Kidney glomerular epithelial cell (primary cell): Measurements from ENCODE around the gene CDC6.
"Not testable (repeated sequence)": the region's sequence is repeated elsewhere in the genome, so short reads cannot be mapped to it uniquely, and the experiment has no call there.

Experiments used
- DNase-seq: peaks from one replicate; lab custom pipeline; 2025; lab: John Stamatoyannopoulos, UW

Gene CDC6

GRCh38 chr17:40290629-40291280, 3.1 kb downstream of the CDC6 start:
- peak; percentile 67 for DNase-seq

GRCh38 chr17:40291281-40291664, 3.6 kb downstream of the CDC6 start:
- no peak for DNase-seq

- no peak for DNase-seq
Observed at GRCh38 chr17:40293363-40293762, 5.7 kb downstream of the CDC6 start.

- DNase-seq: no peak
Observed at GRCh38 chr17:40295488-40296436, 8.1 kb downstream of the CDC6 start.

GRCh38 chr17:40297511-40297910, 9.8 kb downstream of the CDC6 start:
- DNase-seq: no peak

GRCh38 chr17:40298726-40299125, 11.0 kb downstream of the CDC6 start:
- no peak for DNase-seq

GRCh38 chr17:40299159-40299757, 11.6 kb downstream of the CDC6 start:
- not testable (repeated sequence) for DNase-seq

GRCh38 chr17:40301315-40301714, 13.6 kb downstream of the CDC6 start:
- DNase-seq: no peak

GRCh38 chr17:40303009-40303657, 15.5 kb downstream of the CDC6 start:
- DNase-seq: peak; percentile 50

GRCh38 chr17:40303708-40304551, 16.3 kb downstream of the CDC6 start:
- no peak for DNase-seq

- DNase-seq: peak; percentile 55
Observed at GRCh38 chr17:40304552-40304863, 16.8 kb downstream of the CDC6 start.

- DNase-seq: not testable (repeated sequence)
Observed at GRCh38 chr17:40304866-40305265, 17.2 kb downstream of the CDC6 start.

GRCh38 chr17:40306395-40306794, 18.7 kb downstream of the CDC6 start:
- DNase-seq: no peak

GRCh38 chr17:40307001-40307730, 19.5 kb downstream of the CDC6 start:
- no peak for DNase-seq

- no peak for DNase-seq
Observed at GRCh38 chr17:40307740-40308239, 20.1 kb downstream of the CDC6 start.

- no peak for DNase-seq
Observed at GRCh38 chr17:40309031-40309948, 21.6 kb downstream of the CDC6 start, which contains the start of gene RARA. TSS of gene RARA (plus strand) at chr17:40309180. CDS start at chr17:40331219, 22,039 bp downstream.

GRCh38 chr17:40309949-40310510, 22.4 kb downstream of the CDC6 start:
- DNase-seq: no peak

GRCh38 chr17:40310882-40311391, 23.3 kb downstream of the CDC6 start:
- DNase-seq: peak; percentile 22

- no peak for DNase-seq
Observed at GRCh38 chr17:40311575-40311974, 23.9 kb downstream of the CDC6 start.
